ENCODE data around the gene CLEC2A.
"Not testable (repeated sequence)": the region's sequence is repeated elsewhere in the genome, so short reads cannot be mapped to it uniquely, and the experiment has no call there.

CLEC2A gene

DNA sequence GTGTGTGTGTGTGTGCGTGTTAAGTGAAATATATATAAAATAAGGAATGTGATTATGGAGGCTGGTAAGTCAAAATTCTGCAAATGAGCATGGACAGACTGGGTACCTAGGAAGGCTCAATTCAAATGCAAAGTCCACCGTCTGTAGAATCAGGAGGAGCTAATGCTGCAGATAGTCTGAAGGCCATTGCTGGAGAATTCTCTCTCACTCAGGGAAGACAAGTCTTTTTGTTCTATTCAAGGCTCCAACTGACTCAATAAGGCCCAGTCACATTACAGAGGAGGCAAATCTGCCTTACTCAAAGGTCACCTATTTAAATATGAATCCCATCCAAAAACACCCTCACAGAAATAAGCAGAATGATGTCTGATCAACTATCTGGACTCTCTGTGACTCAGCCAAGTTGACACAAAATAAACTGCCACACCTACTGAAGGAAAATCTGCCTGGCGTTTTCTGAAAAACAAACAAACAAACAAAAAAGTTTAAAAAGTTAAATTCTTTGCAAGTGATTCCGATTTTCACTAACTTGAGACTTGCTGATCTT, 51.6 kb downstream of the CLEC2A start:
- DNase-seq = no peak

GRCh38 chr12:9876120-9876519, 56.0 kb downstream of the CLEC2A start:
- not testable (repeated sequence) for DNase-seq

GRCh38 chr12:9872742-9873141, 59.4 kb downstream of the CLEC2A start:
- DNase-seq = no peak

DNA sequence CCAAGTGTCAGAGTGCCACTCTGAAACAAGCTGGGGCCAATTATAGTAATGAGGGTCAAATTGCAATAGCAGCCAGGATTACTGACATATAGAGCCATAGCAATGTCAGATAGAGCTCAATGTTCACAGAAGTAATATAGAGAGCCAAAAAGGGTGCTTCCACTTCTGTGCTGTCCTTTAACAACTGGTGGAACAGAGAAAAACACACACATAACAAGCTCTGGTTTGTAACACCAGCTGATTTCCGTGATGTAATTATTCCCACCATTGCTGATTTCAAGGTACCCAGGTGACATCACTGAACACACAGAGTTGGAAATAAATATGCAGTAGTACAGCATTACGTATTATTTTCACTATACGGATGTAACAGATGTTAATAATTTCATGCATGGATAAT, 60.0 kb downstream of the CLEC2A start:
- DNase-seq = no peak

GRCh38 chr12:9870286-9870866, 61.8 kb downstream of the CLEC2A start:
- DNase-seq = no peak

- DNase-seq = peak in 1 of 2 experiments; percentile 28
These were observed 62.6 kb downstream of the CLEC2A start, which contains the start of gene CLEC2B for GRCh38 chr12:9869307-9870161. Gene CLEC2B (minus strand): TSS chr12:9869354.

- no peak for DNase-seq
These were observed 63.2 kb downstream of the CLEC2A start for GRCh38 chr12:9868951-9869306.

DNA sequence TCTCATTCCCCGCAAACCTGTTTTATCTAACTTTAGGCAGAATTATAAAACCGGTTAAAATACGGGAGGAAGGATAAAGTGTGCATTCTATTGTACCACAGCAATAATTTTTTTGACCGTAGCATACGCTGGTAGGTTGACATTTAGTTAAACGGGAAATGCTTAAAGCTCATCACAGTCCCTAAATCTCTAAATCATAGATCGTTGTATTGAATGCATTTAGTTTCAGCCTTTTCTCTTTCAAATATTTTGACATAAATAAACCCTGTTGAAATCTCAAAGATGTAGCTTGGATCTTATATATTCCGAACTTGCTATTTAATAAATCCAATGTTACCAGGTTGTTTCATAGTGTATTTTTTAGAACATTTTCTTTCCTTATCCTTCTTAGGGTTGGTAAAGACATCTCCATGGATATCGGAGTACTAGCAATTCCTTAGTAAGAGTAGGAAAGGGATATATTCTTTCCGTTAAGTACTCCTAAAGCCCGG, 63.8 kb downstream of the CLEC2A start:
- DNase-seq = no peak

GRCh38 chr12:9867531-9867930, 64.6 kb downstream of the CLEC2A start:
- no peak for DNase-seq

DNA sequence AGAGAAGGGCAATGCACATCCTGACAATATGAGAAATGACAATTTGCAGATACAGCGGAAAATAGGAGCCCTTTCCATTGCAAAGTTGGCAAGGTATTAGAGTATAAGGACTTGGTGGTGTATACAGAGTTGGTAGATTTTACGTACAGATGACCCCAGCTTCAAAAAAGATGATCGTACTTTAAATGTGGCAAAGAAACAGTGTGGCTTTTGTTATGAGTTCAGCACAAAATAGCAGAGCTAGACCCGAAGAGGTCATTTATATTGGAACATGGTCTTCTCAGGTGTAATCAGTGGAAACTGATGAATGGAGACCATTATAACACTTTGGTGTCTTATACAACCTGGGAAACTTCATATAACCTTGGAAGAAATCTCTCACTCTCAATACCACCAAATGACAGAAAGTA, 65.3 kb downstream of the CLEC2A start:
- no peak for DNase-seq

GRCh38 chr12:9864913-9865675, 67.1 kb downstream of the CLEC2A start:
- DNase-seq = no peak
